ENCODE measurements around the gene APBB2. TPM values are rescaled to one million over a fixed set of nuclear protein-coding genes. Genes with fewer than 3 reads are reported as not detected.

The APBB2 gene
- total and polyA plus RNA-seq, 2 donors (not counting 1 experiment from before 2014, with no cell fraction given), result 4.4 to 15.8 TPM

DNA sequence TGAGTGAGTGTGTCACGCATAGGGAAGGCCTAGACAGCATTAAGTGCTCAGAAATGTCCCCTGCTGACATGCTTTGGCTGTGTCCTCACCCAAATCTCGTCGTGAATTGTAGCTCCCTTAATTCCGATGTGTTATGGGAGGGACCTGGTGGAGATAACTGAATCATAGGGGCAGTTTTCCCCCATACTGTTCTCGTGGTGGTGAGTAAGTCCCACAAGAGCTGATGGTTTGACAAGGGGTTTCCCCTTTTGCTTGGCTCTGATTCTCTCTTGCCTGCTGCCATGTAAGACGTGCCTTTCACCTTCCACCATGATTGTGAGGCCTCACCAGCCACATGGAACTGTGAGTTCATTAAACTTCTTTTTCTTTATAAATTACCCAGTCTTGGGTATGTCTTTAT lies 386.6 kb downstream of the APBB2 start:
- intact Hi-C loops (cut with micrococcal nuclease), result no loop called here
- CTCF ChIA-PET, result interaction anchor here (1.2 kb wide), 1 partner anchor 14 kb away, joined by 3 read pairs; no protein-coding TSS in a partner anchor
- no peak overlapping the region for H3K4me3 Mint-ChIP-seq

DNA sequence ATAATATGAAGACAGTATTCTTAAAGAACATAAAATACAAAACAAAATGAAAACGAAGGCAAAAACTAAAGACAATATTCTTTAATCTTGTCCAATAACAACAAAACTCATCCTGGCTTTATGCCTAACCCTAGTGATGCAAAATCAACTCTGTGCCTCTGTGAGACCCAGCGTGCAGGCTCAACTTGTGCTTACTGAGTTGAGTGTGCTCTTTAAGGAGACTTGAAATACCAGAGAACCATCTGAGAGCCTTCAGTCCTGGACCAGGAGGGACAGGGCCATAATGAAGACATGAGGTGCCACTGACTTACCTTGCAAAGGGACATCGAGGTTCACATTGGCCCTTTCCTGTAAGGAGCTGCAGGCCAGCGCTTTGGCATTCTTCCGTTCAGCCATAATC lies 387.5 kb downstream of the APBB2 start:
- no peaks in the 10 kb centered on the region for H3K27me3 ChIP-seq (replicated peaks in 1 of 4; ENCODE audit: control extremely low read depth in 1 of 4, control insufficient read depth in 3 of 4, insufficient read depth in 4 of 4, low read length in 3 of 4)
- intact Hi-C loops (cut with micrococcal nuclease), result no loop called here
- WGBS (ENCODE audit: insufficient coverage), result 98% methylated on average over 4 of the region's 5 CpGs

More for the DNA sequence above, 386.6 kb downstream of the APBB2 start:
- H3K9ac ChIP-seq (ENCODE audit: low read length), result no peak overlapping the region
- H3K27ac ChIP-seq (ENCODE audit: low read length in 2 of 2), result no peak overlapping the region
- WGBS (ENCODE audit: insufficient coverage), result 72% methylated on average over 5 of the region's 6 CpGs
- H3K79me2 ChIP-seq (ENCODE audit: control insufficient read depth, insufficient read depth, low read length), result no peaks in the 10 kb centered on the region
- no peaks in the 10 kb centered on the region for H3K27me3 ChIP-seq (replicated peaks in 1 of 4; ENCODE audit: control extremely low read depth in 1 of 4, control insufficient read depth in 3 of 4, insufficient read depth in 4 of 4, low read length in 3 of 4)
- no peaks in the 10 kb centered on the region for H4K20me1 ChIP-seq (ENCODE audit: control insufficient read depth, insufficient read depth, low read length, poor library complexity, severe bottlenecking)
- Mint-ChIP-seq H3K27me3 (no peaks in the 10 kb centered on the region), H3K27ac (no peak overlapping the region), H3K9me3 (ENCODE audit: insufficient read depth) (no peaks in the 10 kb centered on the region), H3K4me1 (peaks cover 16% of the 10 kb centered on the region)
- H3K9me3 ChIP-seq (ENCODE audit: control extremely low read depth in 1 of 3, control insufficient read depth in 2 of 3, insufficient read depth in 1 of 3, low read length in 2 of 3), result peaks cover 0 to 18% (median 0%) of the 10 kb centered on the region in 3 donors
- H3K4me1 ChIP-seq (ENCODE audit: control insufficient read depth in 2 of 2, insufficient read depth in 2 of 2, low read length in 2 of 2), result peaks cover 12 to 29% of the 10 kb centered on the region in 2 donors
- POLR2A ChIA-PET, result no interaction called here
- DNase-seq (no peak), ATAC-seq (ENCODE audit: low read depth) (no peak)
- no peak overlapping the region for H2AFZ ChIP-seq (ENCODE audit: insufficient read depth, low read depth, low read length, poor library complexity, severe bottlenecking)
- no peak overlapping the region for H3K4me2 ChIP-seq (replicated peaks; ENCODE audit: low read depth, low read length, poor library complexity, severe bottlenecking)
- TF ChIP-seq, protein P1, sequence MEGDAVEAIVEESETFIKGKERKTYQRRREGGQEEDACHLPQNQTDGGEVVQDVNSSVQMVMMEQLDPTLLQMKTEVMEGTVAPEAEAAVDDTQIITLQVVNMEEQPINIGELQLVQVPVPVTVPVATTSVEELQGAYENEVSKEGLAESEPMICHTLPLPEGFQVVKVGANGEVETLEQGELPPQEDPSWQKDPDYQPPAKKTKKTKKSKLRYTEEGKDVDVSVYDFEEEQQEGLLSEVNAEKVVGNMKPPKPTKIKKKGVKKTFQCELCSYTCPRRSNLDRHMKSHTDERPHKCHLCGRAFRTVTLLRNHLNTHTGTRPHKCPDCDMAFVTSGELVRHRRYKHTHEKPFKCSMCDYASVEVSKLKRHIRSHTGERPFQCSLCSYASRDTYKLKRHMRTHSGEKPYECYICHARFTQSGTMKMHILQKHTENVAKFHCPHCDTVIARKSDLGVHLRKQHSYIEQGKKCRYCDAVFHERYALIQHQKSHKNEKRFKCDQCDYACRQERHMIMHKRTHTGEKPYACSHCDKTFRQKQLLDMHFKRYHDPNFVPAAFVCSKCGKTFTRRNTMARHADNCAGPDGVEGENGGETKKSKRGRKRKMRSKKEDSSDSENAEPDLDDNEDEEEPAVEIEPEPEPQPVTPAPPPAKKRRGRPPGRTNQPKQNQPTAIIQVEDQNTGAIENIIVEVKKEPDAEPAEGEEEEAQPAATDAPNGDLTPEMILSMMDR (IDR thresholded peaks at IDR 0.05), result no peak
- no peak for TF ChIP-seq EZH2 (IDR thresholded peaks at IDR 0.05; ENCODE audit: borderline replicate concordance, insufficient read depth, low read depth, low read length, poor library complexity, severe bottlenecking)
- no peaks in the 10 kb centered on the region for H3K36me3 ChIP-seq (replicated peaks in 1 of 2; ENCODE audit: control extremely low read depth in 1 of 2, control insufficient read depth in 1 of 2, extremely low read depth in 1 of 2, insufficient read depth in 2 of 2, low read length in 1 of 2)
- no peak overlapping the region for H3K4me3 ChIP-seq (ENCODE audit: control extremely low read depth in 1 of 5, extremely low read depth in 1 of 5, insufficient read depth in 1 of 5, low read depth in 2 of 5, low read length in 4 of 5)

More for the DNA sequence above, 387.5 kb downstream of the APBB2 start:
- Histone ChIP-seq H4K20me1 (ENCODE audit: control insufficient read depth, insufficient read depth, low read length, poor library complexity, severe bottlenecking) (no peaks in the 10 kb centered on the region), H3K4me1 (ENCODE audit: control insufficient read depth in 2 of 2, insufficient read depth in 2 of 2, low read length in 2 of 2) (peaks cover 12 to 29% of the 10 kb centered on the region in 2 donors), H3K4me2 (replicated peaks; ENCODE audit: low read depth, low read length, poor library complexity, severe bottlenecking) (no peak overlapping the region), H3K27ac (ENCODE audit: low read length in 2 of 2) (no peak overlapping the region), H3K79me2 (ENCODE audit: control insufficient read depth, insufficient read depth, low read length) (no peaks in the 10 kb centered on the region), H3K4me3 (ENCODE audit: control extremely low read depth in 1 of 5, extremely low read depth in 1 of 5, insufficient read depth in 1 of 5, low read depth in 2 of 5, low read length in 4 of 5) (no peak overlapping the region), H3K36me3 (replicated peaks in 1 of 2; ENCODE audit: control extremely low read depth in 1 of 2, control insufficient read depth in 1 of 2, extremely low read depth in 1 of 2, insufficient read depth in 2 of 2, low read length in 1 of 2) (no peaks in the 10 kb centered on the region), H3K9ac (ENCODE audit: low read length) (no peak overlapping the region), H2AFZ (ENCODE audit: insufficient read depth, low read depth, low read length, poor library complexity, severe bottlenecking) (no peak overlapping the region), H3K9me3 (ENCODE audit: control extremely low read depth in 1 of 3, control insufficient read depth in 2 of 3, insufficient read depth in 1 of 3, low read length in 2 of 3) (peaks cover 0 to 18% (median 0%) of the 10 kb centered on the region in 3 donors)
- H3K4me1 Mint-ChIP-seq, result peaks cover 16% of the 10 kb centered on the region
- CTCF ChIA-PET, result interaction anchor here (1.2 to 3.5 kb wide), 2 partner anchors 10 to 15 kb away, joined by 3 to 9 read pairs; no protein-coding TSS in a partner anchor
- H3K9me3 Mint-ChIP-seq (ENCODE audit: insufficient read depth), result no peaks in the 10 kb centered on the region
- no peak overlapping the region for H3K4me3 Mint-ChIP-seq
- TF ChIP-seq, protein P1 (IDR thresholded peaks at IDR 0.05), result no peak
- TF ChIP-seq EZH2 (IDR thresholded peaks at IDR 0.05; ENCODE audit: borderline replicate concordance, insufficient read depth, low read depth, low read length, poor library complexity, severe bottlenecking), result no peak
- no peaks in the 10 kb centered on the region for H3K27me3 Mint-ChIP-seq
- H3K27ac Mint-ChIP-seq, result no peak overlapping the region
- DNase-seq, result no peak
- ATAC-seq (ENCODE audit: low read depth), result no peak
- POLR2A ChIA-PET, result no interaction called here
